CD8-positive, alpha-beta memory T cell (primary cell): ENCODE measurements around the gene NR2C2. TPM values are rescaled to one million over a fixed set of nuclear protein-coding genes. Genes with fewer than 3 reads are reported as not detected.

Source experiments
- CTCF ChIA-PET: fragments of 350-600 bp; sonication (Branson Sonifier 250); formaldehyde crosslinking; loops from one replicate; lab custom pipeline; 2021; ENCODE audit warnings: antibody characterized with exemption; lab: Charles Lee
- POLR2A ChIA-PET: fragments of 350-600 bp; sonication (Branson Sonifier 250); formaldehyde crosslinking; loops from one replicate; lab custom pipeline; 2021; ENCODE audit warnings: antibody characterized with exemption; lab: Charles Lee
- DNase-seq, 5 donors: peaks; one replicate each; pipeline versions ENCODE4 v3.0.0 to v3.0.0-alpha.2; 2020 to 2022; ENCODE audit warnings: mixed read lengths in 1 of 5
- H3K27ac ChIP-seq: one replicate; pipeline ENCODE4 v1.7.0; 2013; ENCODE audit warnings: low read depth, mild to moderate bottlenecking, low read length, moderate library complexity
- H3K27me3 ChIP-seq: 2 replicates; pipeline ENCODE4 v1.7.0; 2013; ENCODE audit warnings: low read length, mild to moderate bottlenecking; ENCODE audit not compliant: insufficient read depth, poor library complexity, severe bottlenecking
- H3K36me3 ChIP-seq: 2 replicates; pipeline ENCODE4 v1.7.0; 2013; ENCODE audit warnings: mild to moderate bottlenecking, low read length, moderate library complexity; ENCODE audit not compliant: insufficient read depth
- H3K4me1 ChIP-seq: 2 replicates; pipeline ENCODE4 v1.7.0; 2013; ENCODE audit warnings: mild to moderate bottlenecking, low read length, moderate library complexity; ENCODE audit not compliant: insufficient read depth
- H3K4me3 ChIP-seq: 2 replicates; pipeline ENCODE4 v1.7.0; 2013; ENCODE audit warnings: mild to moderate bottlenecking, low read length
- H3K9me3 ChIP-seq: 2 replicates; pipeline ENCODE4 v1.7.0; 2013; ENCODE audit warnings: mild to moderate bottlenecking, low read length
- H3K27ac Mint-ChIP-seq, 8 donors: one replicate each; pipeline ENCODE4 v1.8.0; 2020 to 2021; ENCODE audit warnings: mixed read lengths in 8 of 8, mild to moderate bottlenecking in 6 of 8, inconsistent platforms in 3 of 8, moderate library complexity in 3 of 8
- H3K27me3 Mint-ChIP-seq, 2 donors: one replicate each; pipeline ENCODE4 v1.8.0; 2020 to 2021; ENCODE audit warnings: mixed read lengths in 2 of 2, mild to moderate bottlenecking in 1 of 2, moderate library complexity in 1 of 2
- H3K36me3 Mint-ChIP-seq, 3 donors: one replicate each; pipeline ENCODE4 v1.8.0; 2020 to 2021; ENCODE audit warnings: mixed read lengths in 3 of 3, inconsistent platforms in 1 of 3, mild to moderate bottlenecking in 1 of 3
- H3K4me1 Mint-ChIP-seq, 3 donors: one replicate each; pipeline ENCODE4 v1.8.0; 2020 to 2021; ENCODE audit warnings: mixed read lengths in 3 of 3, inconsistent platforms in 1 of 3, mild to moderate bottlenecking in 1 of 3
- H3K4me3 Mint-ChIP-seq, 7 donors: one replicate each; pipeline ENCODE4 v1.8.0; 2020 to 2021; ENCODE audit warnings: mixed read lengths in 7 of 7, mild to moderate bottlenecking in 6 of 7, moderate library complexity in 4 of 7, inconsistent platforms in 2 of 7
- H3K9me3 Mint-ChIP-seq, 5 donors: one replicate each; pipeline ENCODE4 v1.8.0; 2020 to 2022; ENCODE audit warnings: mixed read lengths in 5 of 5, mild to moderate bottlenecking in 3 of 5, moderate library complexity in 2 of 5, inconsistent platforms in 1 of 5
- polyA plus RNA-seq: library from polyadenylated mRNA; unstranded; fragments of 300-500 nt; fragmentation: Illumina TruSeq; gene quantifications from one replicate; pipeline ENCODE4 v1.2.3, GENCODE V29; 2021
- total RNA-seq, 2 experiments: library from RNA; stranded (reverse); gene quantifications; one replicate each; pipeline ENCODE4 v1.2.3, GENCODE V29; 2021

NR2C2 gene
- total and polyA plus RNA-seq, 3 experiments from 2014 or later = 14.5 to 47.1 (median 46.7) TPM

DNA sequence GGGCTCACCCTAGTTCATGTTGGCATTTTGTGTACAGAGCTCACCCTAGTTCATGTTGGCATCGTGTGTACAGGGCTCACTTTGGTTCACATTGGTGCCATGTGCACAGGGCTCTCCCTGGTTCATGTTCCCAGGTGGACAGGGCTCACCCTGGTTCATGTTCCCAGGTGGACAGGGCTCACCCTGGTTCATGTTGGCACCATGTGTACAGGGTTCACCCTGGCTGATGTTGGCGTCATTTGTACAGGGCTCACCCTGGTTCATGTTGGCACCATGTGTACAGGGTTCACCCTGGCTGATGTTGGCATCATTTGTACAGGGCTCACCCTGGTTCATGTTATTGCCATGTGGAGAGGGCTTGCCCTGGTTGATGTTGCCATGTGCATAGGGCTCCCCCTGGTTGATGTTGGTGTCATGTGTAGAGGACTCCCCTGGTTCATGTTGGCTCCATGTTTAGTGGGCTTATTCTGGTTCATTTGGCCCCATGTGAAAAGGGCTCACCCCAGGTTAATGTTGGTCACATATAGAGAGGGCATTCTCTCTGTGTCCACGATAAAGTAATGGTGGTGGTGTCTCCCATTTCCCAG, 31.7 kb upstream of the NR2C2 start:
- H3K4me3 Mint-ChIP-seq = no peak overlapping the region
- H3K4me1 Mint-ChIP-seq = no peaks in the 10 kb centered on the region
- no peaks in the 10 kb centered on the region for H3K9me3 Mint-ChIP-seq
- peaks cover 14 to 34% of the 10 kb centered on the region in 2 donors for H3K27me3 Mint-ChIP-seq
- Histone ChIP-seq H3K27ac (no peak overlapping the region), H3K4me1 (peaks cover under 1% of the 10 kb centered on the region), H3K27me3 (no peaks in the 10 kb centered on the region), H3K36me3 (no peaks in the 10 kb centered on the region), H3K4me3 (no peak overlapping the region), H3K9me3 (no peaks in the 10 kb centered on the region)
- ChIA-PET POLR2A (no interaction called here), CTCF (no interaction called here)
- no peaks in the 10 kb centered on the region for H3K36me3 Mint-ChIP-seq
- DNase-seq = peak in 1 of 5 donors; percentile 23
- H3K27ac Mint-ChIP-seq = no peak overlapping the region

DNA sequence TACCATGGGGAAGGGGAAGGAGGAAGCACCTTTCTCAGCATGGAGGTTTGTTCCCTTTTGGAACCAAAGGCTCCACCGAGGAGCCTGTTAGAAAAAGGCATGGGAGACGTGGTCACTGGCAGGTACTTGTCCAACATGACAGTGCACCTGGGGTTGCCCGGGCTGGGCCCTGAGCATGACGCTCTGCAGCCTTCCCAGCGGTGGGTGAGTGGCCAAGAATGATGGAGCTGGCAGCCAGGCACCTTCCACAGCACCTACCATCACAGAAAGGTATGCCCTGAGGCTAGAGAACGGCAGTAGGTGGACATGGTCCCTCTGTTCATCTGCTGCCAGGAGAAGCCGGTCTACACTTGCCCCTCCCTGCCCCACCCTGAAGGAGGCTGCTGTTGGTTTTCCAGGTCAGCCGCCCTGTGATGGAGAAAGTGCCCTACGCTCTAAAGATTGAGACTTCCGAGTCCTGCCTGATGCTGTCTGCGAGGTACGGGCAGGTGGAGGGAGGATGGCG, 29.0 kb upstream of the NR2C2 start:
- DNase-seq = no peak
- Histone ChIP-seq H3K9me3 (no peaks in the 10 kb centered on the region), H3K36me3 (no peaks in the 10 kb centered on the region), H3K4me1 (peaks cover 4% of the 10 kb centered on the region), H3K4me3 (no peak overlapping the region), H3K27me3 (no peaks in the 10 kb centered on the region), H3K27ac (no peak overlapping the region)
- Mint-ChIP-seq H3K4me1 (peaks cover 0 to 2% (median 0%) of the 10 kb centered on the region in 3 donors), H3K27ac (no peak overlapping the region), H3K4me3 (no peak overlapping the region), H3K9me3 (no peaks in the 10 kb centered on the region), H3K36me3 (no peaks in the 10 kb centered on the region), H3K27me3 (peaks cover 14 to 25% of the 10 kb centered on the region in 2 donors)
- ChIA-PET CTCF (no interaction called here), POLR2A (no interaction called here)

DNA sequence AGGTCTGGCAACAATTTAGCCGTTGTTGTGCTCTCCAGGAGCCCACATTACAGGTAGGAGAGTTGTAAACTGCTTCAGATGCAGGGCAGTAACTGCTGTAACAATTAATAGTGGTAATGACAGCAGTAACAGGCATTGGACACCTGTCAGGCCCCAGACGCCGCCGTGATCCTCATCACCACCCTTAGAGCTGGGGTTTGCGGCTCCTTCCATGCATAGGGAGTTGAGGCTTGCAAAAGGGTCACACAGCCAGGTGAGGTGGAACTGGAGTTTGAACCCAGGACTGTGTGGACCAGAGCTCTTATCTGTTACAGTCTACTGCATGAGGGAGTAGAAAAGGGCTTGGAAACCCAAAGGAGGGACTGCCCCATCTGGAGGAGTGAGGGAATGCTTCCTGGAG, 26.8 kb upstream of the NR2C2 start:
- Mint-ChIP-seq H3K36me3 (no peaks in the 10 kb centered on the region), H3K27ac (no peak overlapping the region), H3K9me3 (no peaks in the 10 kb centered on the region), H3K27me3 (peaks cover 10 to 15% of the 10 kb centered on the region in 2 donors), H3K4me3 (peak overlapping the region in 1 of 7 donors; percentile 36), H3K4me1 (peaks cover 0 to 2% (median 0%) of the 10 kb centered on the region in 3 donors)
- H3K4me1 ChIP-seq = peaks cover 4% of the 10 kb centered on the region
- CTCF ChIA-PET = interaction anchor here (1.0 to 3.8 kb wide), 23 partner anchors 8 to 717 kb away, joined by 3 to 15 read pairs (median 5); partner anchors contain the start of genes C3orf20, MRPS25 and NR2C2
- DNase-seq = no peak
- POLR2A ChIA-PET = no interaction called here
- no peak overlapping the region for H3K4me3 ChIP-seq
- H3K9me3 ChIP-seq = no peaks in the 10 kb centered on the region
- H3K36me3 ChIP-seq = no peaks in the 10 kb centered on the region
- H3K27me3 ChIP-seq = no peaks in the 10 kb centered on the region
- no peak overlapping the region for H3K27ac ChIP-seq

DNA sequence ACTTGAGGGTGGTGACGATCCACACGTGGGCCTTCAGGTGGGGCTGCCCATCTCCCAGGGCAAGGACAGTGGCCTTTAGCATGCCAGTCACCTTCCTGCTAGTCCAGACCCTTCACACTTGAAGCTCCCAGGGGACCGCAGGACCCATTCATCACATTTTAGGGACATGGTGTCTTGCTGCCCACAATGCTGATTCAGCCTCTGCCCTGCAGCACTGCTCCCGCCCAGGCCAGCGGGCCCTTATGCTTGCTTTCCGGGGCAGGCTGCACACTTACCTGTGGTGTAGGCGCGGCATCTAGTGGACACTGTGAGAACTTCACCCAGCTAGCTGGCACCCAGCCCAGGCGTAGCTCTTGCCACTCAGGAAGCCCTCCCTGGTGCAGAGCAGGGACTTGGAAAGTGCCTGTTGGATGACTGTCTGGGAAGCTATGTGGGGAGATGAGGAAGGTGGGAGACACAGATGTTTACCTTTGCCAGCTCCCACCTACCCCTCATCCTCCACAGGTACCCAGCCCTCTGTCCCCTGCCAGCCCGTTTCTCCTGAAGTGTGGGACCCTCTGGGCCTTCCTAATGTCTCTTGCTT, 26.3 kb upstream of the NR2C2 start:
- H3K27me3 ChIP-seq = no peaks in the 10 kb centered on the region
- peaks cover 9 to 15% of the 10 kb centered on the region in 2 donors for H3K27me3 Mint-ChIP-seq
- peak overlapping the region in 1 of 8 donors; percentile 65 for H3K27ac Mint-ChIP-seq
- no peak overlapping the region for H3K4me3 Mint-ChIP-seq
- H3K4me1 Mint-ChIP-seq = peaks cover 0 to 2% (median 0%) of the 10 kb centered on the region in 3 donors
- peaks cover 4% of the 10 kb centered on the region for H3K4me1 ChIP-seq
- peak; percentile 68 to 86 (median 70) for DNase-seq
- H3K27ac ChIP-seq = no peak overlapping the region
- no peaks in the 10 kb centered on the region for H3K36me3 ChIP-seq
- H3K36me3 Mint-ChIP-seq = no peaks in the 10 kb centered on the region
- H3K4me3 ChIP-seq = no peak overlapping the region
- ChIA-PET POLR2A (no interaction called here), CTCF (interaction anchor here (0.6 to 3.8 kb wide), 36 partner anchors 9 to 717 kb away, joined by 3 to 15 read pairs (median 4); partner anchors contain the start of genes C3orf20, MRPS25 and NR2C2)
- H3K9me3 ChIP-seq = no peaks in the 10 kb centered on the region
- no peaks in the 10 kb centered on the region for H3K9me3 Mint-ChIP-seq

DNA sequence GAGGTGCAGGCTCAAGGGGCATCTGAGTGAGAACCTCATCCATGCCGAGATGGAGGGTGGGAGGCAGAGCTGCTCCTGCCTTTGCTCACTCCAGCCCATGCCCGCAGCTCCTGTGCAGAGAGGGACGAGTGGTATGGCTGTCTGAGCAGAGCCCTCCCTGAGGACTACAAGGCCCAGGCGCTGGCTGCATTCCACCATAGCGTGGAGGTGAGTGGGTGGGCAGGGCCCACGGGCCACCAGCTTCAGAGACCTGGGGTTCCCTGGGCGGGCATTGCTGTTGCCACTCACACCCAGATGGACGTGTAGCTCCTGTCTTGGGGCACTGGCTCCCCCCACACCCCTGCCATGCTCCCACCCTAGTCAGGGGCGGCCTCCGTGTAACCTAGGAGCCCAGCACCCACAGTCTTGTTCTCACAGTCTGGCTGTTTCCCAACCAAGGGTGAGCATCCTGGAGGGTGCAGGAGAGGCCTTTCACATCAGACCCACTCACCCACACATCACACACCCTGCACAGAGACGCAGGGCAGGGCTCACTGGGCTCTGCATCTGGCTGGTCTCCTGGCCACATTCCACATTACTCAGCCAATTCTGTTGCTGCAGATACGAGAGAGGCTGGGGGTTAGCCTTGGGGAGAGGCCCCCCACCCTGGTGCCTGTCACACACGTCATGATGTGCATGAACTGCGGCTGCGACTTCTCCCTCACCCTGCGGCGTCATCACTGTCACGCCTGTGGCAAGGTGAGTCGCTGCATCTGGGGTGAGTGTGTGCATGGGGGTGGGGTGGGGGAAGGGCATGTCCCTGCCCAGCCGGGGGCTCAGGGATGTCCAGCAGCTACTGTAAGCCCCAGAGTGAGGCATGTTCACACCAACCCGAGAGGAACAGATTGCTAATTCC, 25.3 kb upstream of the NR2C2 start:
- no peak overlapping the region for H3K4me3 ChIP-seq
- CTCF ChIA-PET = interaction anchor here (0.6 to 3.8 kb wide), 35 partner anchors 11 to 718 kb away, joined by 3 to 15 read pairs (median 4); partner anchors contain the start of genes C3orf20, MRPS25 and NR2C2
- no peaks in the 10 kb centered on the region for H3K9me3 Mint-ChIP-seq
- no peaks in the 10 kb centered on the region for H3K9me3 ChIP-seq
- no peaks in the 10 kb centered on the region for H3K36me3 Mint-ChIP-seq
- H3K4me3 Mint-ChIP-seq = no peak overlapping the region
- DNase-seq = no peak
- H3K27ac Mint-ChIP-seq = peak overlapping the region in 1 of 8 donors; percentile 65
- peaks cover 7 to 9% of the 10 kb centered on the region in 2 donors for H3K27me3 Mint-ChIP-seq
- H3K27ac ChIP-seq = no peak overlapping the region
- POLR2A ChIA-PET = no interaction called here
- no peaks in the 10 kb centered on the region for H3K36me3 ChIP-seq
- H3K4me1 ChIP-seq = peaks cover 4% of the 10 kb centered on the region
- no peaks in the 10 kb centered on the region for H3K27me3 ChIP-seq
- peaks cover 0 to 2% (median 0%) of the 10 kb centered on the region in 3 donors for H3K4me1 Mint-ChIP-seq

DNA sequence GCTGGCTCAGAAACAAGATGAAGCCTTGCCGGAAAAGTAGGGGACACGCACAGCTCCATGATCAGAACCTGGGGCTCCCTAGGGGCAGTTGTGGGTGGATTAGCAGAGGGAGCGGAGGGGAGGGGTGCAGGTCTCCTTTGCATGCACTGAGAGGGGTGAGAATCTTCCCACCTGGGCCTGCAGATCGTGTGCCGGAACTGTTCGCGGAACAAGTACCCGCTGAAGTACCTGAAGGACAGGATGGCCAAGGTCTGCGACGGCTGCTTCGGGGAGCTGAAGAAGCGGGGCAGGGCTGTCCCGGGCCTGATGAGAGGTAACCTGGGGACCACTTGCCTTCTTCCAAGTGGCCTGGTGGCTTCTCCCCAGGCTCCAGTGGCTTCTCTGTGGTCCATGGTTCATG, 24.5 kb upstream of the NR2C2 start:
- Mint-ChIP-seq H3K27ac (no peak overlapping the region), H3K27me3 (peaks cover 3 to 9% of the 10 kb centered on the region in 2 donors), H3K36me3 (no peaks in the 10 kb centered on the region), H3K4me3 (no peak overlapping the region), H3K9me3 (no peaks in the 10 kb centered on the region), H3K4me1 (peaks cover 0 to 2% (median 0%) of the 10 kb centered on the region in 3 donors)
- Histone ChIP-seq H3K27me3 (no peaks in the 10 kb centered on the region), H3K4me1 (peaks cover 4% of the 10 kb centered on the region), H3K4me3 (no peak overlapping the region), H3K9me3 (no peaks in the 10 kb centered on the region), H3K36me3 (no peaks in the 10 kb centered on the region), H3K27ac (no peak overlapping the region)
- no peak for DNase-seq
- ChIA-PET CTCF (interaction anchor here (0.7 to 3.8 kb wide), 5 partner anchors 24 to 719 kb away, joined by 3 to 15 read pairs (median 3); partner anchors contain the start of gene NR2C2), POLR2A (no interaction called here)

DNA sequence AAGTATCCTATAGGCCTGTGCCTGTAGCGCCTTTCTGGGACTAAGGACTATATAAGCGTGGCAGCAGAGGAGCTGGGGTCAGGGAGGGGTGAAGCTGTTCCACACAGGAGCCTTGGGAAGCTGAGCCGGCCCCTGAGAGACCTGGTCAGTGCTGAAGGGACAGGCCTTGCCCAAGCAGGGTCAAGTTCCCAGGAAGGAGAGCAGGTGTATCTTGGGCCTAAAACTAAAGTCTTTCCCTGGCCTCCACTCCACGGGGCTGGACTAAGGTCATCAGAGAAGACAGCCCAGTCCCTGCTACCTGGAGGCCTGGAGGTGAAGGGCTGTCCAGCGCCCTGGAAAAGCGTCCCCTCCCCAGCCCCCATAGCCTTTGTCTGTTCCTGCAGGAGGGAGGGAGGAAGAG, 23.9 kb upstream of the NR2C2 start:
- Histone ChIP-seq H3K27ac (no peak overlapping the region), H3K9me3 (no peaks in the 10 kb centered on the region), H3K27me3 (no peaks in the 10 kb centered on the region), H3K36me3 (no peaks in the 10 kb centered on the region), H3K4me3 (no peak overlapping the region), H3K4me1 (peaks cover 4% of the 10 kb centered on the region)
- Mint-ChIP-seq H3K27me3 (peaks cover 0 to 7% of the 10 kb centered on the region in 2 donors), H3K27ac (no peak overlapping the region), H3K4me1 (peaks cover 0 to 2% (median 0%) of the 10 kb centered on the region in 3 donors), H3K36me3 (no peaks in the 10 kb centered on the region), H3K4me3 (no peak overlapping the region), H3K9me3 (no peaks in the 10 kb centered on the region)
- POLR2A ChIA-PET = no interaction called here
- DNase-seq = no peak
- CTCF ChIA-PET = interaction anchor here (0.7 to 1.4 kb wide), 4 partner anchors 23 to 414 kb away, joined by 3 to 4 read pairs (median 3); partner anchors contain the start of gene NR2C2
